ENCODE measurements around the gene BRD3.
A peak's percentile ranks its signal among the peaks of the same experiment; 100 is the strongest.

BRD3 gene

GRCh38 chr9:134066526-134066912 lies 1.3 kb downstream of the BRD3 start:
- DNase-seq = no peak

- DNase-seq = peak in 2 of 4 experiments; percentile 18 to 33
Observed at GRCh38 chr9:134065612-134066419, 2.0 kb downstream of the BRD3 start.

- DNase-seq = no peak
Observed at GRCh38 chr9:134064711-134065110, 3.1 kb downstream of the BRD3 start.

- DNase-seq = no peak
Observed at GRCh38 chr9:134063571-134064450, 4.0 kb downstream of the BRD3 start.

GRCh38 chr9:134063088-134063570 lies 4.7 kb downstream of the BRD3 start:
- DNase-seq = no peak

GRCh38 chr9:134062461-134063087 lies 5.3 kb downstream of the BRD3 start:
- DNase-seq = no peak

GRCh38 chr9:134061688-134062371 lies 6.0 kb downstream of the BRD3 start:
- no peak for DNase-seq

GRCh38 chr9:134061019-134061687 lies 6.7 kb downstream of the BRD3 start:
- DNase-seq = no peak

- no peak for DNase-seq
Observed at GRCh38 chr9:134060546-134060945, 7.3 kb downstream of the BRD3 start.

- no peak for DNase-seq
Observed at GRCh38 chr9:134059661-134060395, 8.0 kb downstream of the BRD3 start.

- DNase-seq = no peak
Observed at GRCh38 chr9:134059188-134059641, 8.6 kb downstream of the BRD3 start.

- no peak for DNase-seq
Observed at GRCh38 chr9:134058716-134059115, 9.1 kb downstream of the BRD3 start.

- DNase-seq = no peak
Observed at GRCh38 chr9:134057751-134058701, 9.8 kb downstream of the BRD3 start.

GRCh38 chr9:134057307-134057657 lies 10.5 kb downstream of the BRD3 start:
- DNase-seq = no peak

GRCh38 chr9:134056483-134057306 lies 11.1 kb downstream of the BRD3 start:
- no peak for DNase-seq

GRCh38 chr9:134055981-134056461 lies 11.8 kb downstream of the BRD3 start:
- no peak for DNase-seq

- DNase-seq = no peak
Observed at GRCh38 chr9:134054891-134055811, 12.7 kb downstream of the BRD3 start.
